Transverse colon (tissue), 4 donors: Measurements from ENCODE around the gene GPR61. TPM values are rescaled to one million over a fixed set of nuclear protein-coding genes. Genes with fewer than 3 reads are reported as not detected.

Experiments used
- DNase-seq: peaks from one replicate; pipeline ENCODE4 v3.0.0-alpha.2; 2019
- H3K27ac ChIP-seq, 4 donors: fragments of 200-600 bp; sonication (generic); 2 replicates each; pipeline ENCODE4 v1.5.1; 2016 to 2018; ENCODE audit warnings: inconsistent platforms in 4 of 4
- H3K27me3 ChIP-seq: fragments of 200-600 bp; sonication (generic); 2 replicates; pipeline ENCODE4 v1.5.1; 2017; ENCODE audit warnings: inconsistent platforms
- H3K36me3 ChIP-seq, 4 donors: fragments of 200-600 bp; sonication (generic); 2 replicates each; pipeline ENCODE4 v1.5.1; 2017 to 2019; ENCODE audit warnings: inconsistent platforms in 4 of 4
- H3K4me1 ChIP-seq, 4 donors: fragments of 200-600 bp; sonication (generic); 2 replicates each; pipeline ENCODE4 v1.5.1; 2017 to 2020; ENCODE audit warnings: inconsistent platforms in 4 of 4
- H3K4me3 ChIP-seq, 4 donors: fragments of 200-600 bp; sonication (generic); 1 replicate in 1 of 4; 2 replicates in 3 of 4; pipeline versions ENCODE4 v1.5.1 to v1.6.1; 2017 to 2019; ENCODE audit warnings: inconsistent platforms in 4 of 4
- H3K9me3 ChIP-seq, 2 donors: fragments of 200-600 bp; sonication (generic); 2 replicates each; pipeline ENCODE4 v1.5.1; 2017 to 2019; ENCODE audit warnings: inconsistent platforms in 2 of 2
- EP300 ChIP-seq: sonication (generic); formaldehyde crosslinking; IDR thresholded peaks from one replicate; pipeline ENCODE4 v1.6.1; 2017; ENCODE audit warnings: antibody characterized with exemption, low read depth
- POLR2A ChIP-seq: fragments of 450-650 bp; IDR thresholded peaks from one replicate; pipeline ENCODE4 v1.6.1; 2016; ENCODE audit warnings: antibody characterized with exemption, mild to moderate bottlenecking, moderate library complexity
- POLR2AphosphoS5 ChIP-seq, 3 donors: sonication (generic); formaldehyde crosslinking; IDR thresholded peaks; one replicate each; pipeline ENCODE4 v1.6.1; 2016; ENCODE audit warnings: antibody characterized with exemption in 3 of 3
- WGBS, 2 donors: methylation state at CpG; one replicate each; pipeline ENCODE4 v1.1.5; 2018; ENCODE audit warnings: low coverage in 1 of 2; 5-methylcytosine and 5-hydroxymethylcytosine counted together
- in situ Hi-C, 4 donors: fragments of 200-750 bp; cut with MboI; loops; one replicate each; pipeline versions ENCODE4 v1.15.0 to v1.15.1; 2017; ENCODE audit warnings: low sequenced_read_pairs in 3 of 4, low pct_ligation_motif_present in 1 of 4, low pct_unique_long_range_greater_than_20kb in 1 of 4
- intact Hi-C: fragments of 100-400 bp; cut with DNase I; formaldehyde crosslinking; loops from one replicate; pipeline ENCODE4 v1.15.1; 2023; ENCODE audit warnings: low total_unique reads
- total RNA-seq, 4 donors: library from RNA; depleted of rRNA; stranded (reverse); fragments of >200 nt; gene quantifications; one replicate each; pipeline ENCODE4 v1.1.0, GENCODE V29; 2016
- TF ChIP-seq, protein P1 (sequence below), 5 experiments: fragments of 200-600 bp in 3 of 5; fragments of 450-650 bp in 2 of 5; sonication (generic) in 3 of 5; IDR thresholded peaks; 1 replicate in 2 of 5; 2 replicates in 3 of 5; pipeline ENCODE4 v1.5.1; 2016 to 2017; ENCODE audit warnings: antibody characterized with exemption in 5 of 5, inconsistent platforms in 3 of 5, mild to moderate bottlenecking in 2 of 5, moderate library complexity in 1 of 5

The GPR61 gene
- total RNA-seq, 4 donors from 2014 or later = not detected

DNA sequence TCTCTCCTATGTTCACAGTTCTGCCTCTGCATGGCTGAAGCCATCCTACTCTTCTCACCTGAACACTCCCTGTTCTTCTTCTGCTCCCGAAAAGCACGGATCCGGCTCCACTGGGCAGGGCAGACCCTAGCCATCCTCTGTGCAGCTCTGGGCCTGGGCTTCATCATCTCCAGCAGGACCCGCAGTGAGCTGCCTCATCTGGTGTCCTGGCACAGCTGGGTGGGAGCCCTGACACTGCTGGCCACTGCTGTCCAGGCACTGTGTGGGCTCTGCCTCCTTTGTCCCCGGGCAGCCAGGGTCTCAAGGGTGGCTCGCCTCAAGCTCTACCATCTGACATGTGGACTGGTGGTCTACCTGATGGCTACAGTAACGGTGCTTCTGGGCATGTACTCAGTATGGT lies 43.9 kb upstream of the GPR61 start:
- intact Hi-C loops = no loop called here
- Histone ChIP-seq H3K27ac (no peak overlapping the region), H3K4me1 (peaks cover 22 to 36% (median 29%) of the 10 kb centered on the region in 4 donors), H3K27me3 (no peaks in the 10 kb centered on the region), H3K36me3 (no peaks in the 10 kb centered on the region), H3K9me3 (no peaks in the 10 kb centered on the region), H3K4me3 (no peak overlapping the region)
- DNase-seq = no peak
- TF ChIP-seq, protein P1, sequence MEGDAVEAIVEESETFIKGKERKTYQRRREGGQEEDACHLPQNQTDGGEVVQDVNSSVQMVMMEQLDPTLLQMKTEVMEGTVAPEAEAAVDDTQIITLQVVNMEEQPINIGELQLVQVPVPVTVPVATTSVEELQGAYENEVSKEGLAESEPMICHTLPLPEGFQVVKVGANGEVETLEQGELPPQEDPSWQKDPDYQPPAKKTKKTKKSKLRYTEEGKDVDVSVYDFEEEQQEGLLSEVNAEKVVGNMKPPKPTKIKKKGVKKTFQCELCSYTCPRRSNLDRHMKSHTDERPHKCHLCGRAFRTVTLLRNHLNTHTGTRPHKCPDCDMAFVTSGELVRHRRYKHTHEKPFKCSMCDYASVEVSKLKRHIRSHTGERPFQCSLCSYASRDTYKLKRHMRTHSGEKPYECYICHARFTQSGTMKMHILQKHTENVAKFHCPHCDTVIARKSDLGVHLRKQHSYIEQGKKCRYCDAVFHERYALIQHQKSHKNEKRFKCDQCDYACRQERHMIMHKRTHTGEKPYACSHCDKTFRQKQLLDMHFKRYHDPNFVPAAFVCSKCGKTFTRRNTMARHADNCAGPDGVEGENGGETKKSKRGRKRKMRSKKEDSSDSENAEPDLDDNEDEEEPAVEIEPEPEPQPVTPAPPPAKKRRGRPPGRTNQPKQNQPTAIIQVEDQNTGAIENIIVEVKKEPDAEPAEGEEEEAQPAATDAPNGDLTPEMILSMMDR (IDR thresholded peaks at IDR 0.05) = no peak
- TF ChIP-seq POLR2AphosphoS5 (IDR thresholded peaks at IDR 0.05) (no peak), EP300 (no peak), POLR2A (no peak)
- WGBS, 2 donors = 95% methylated on average over 7 of the region's 7 CpGs; no CpG with 5 or more reads in 1 of the 2 donors
- in situ Hi-C loops = loop anchor here in 2 of 4 donors (5.0 kb wide), 1 partner anchor 37 kb away; no protein-coding TSS in a partner anchor

DNA sequence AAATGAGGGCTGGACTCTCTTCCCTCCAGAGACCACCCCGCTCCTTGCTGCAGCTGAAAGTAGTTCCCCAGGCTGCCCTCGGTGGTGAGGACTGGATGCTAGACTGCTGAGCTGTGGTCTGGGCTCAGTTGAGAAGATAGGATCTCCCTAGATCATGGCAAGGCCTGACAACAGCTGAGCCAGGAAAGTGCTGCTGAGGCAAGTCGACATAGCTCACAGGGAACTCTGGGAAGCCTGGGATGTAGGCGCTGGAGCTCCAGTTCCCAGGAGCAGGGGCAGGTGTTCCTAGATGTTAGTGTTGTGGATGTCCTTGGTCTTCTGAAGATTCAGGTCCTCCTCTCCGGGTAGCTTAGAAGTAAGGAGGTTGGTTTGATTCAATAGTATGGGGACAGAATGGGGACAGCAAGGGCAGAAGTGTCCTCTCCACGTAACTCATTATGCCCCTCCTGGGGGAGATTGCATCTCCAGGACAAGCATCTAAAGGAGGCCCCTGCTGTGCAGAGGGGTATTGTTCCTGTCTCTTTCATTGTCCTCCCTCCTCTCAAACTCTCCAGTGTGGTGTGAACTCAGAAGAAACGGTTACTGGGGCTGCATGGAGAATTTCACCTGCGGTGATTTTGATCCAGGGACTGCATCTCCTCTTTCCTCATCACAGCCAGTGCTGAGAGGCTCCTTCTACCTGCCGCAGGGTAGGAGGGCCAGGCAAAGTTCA lies 42.1 kb upstream of the GPR61 start:
- WGBS, 2 donors = 60 to 62% methylated on average over 3 to 9 of the region's 9 CpGs
- intact Hi-C loops = loop anchor here (2.0 kb wide), 1 partner anchor 33 kb away; no protein-coding TSS in a partner anchor
- Histone ChIP-seq H3K4me3 (no peak overlapping the region), H3K36me3 (no peaks in the 10 kb centered on the region), H3K27me3 (no peaks in the 10 kb centered on the region), H3K4me1 (peaks cover 21 to 46% (median 36%) of the 10 kb centered on the region in 4 donors), H3K27ac (no peak overlapping the region), H3K9me3 (no peaks in the 10 kb centered on the region)
- in situ Hi-C loops = loop anchor here in 2 of 4 donors (5.0 kb wide), 1 partner anchor 35 kb away; no protein-coding TSS in a partner anchor
- no peak for TF ChIP-seq EP300
- TF ChIP-seq, protein P1 (IDR thresholded peaks at IDR 0.05) = no peak
- no peak for TF ChIP-seq POLR2A
- TF ChIP-seq POLR2AphosphoS5 (IDR thresholded peaks at IDR 0.05) = no peak
- DNase-seq = no peak

DNA sequence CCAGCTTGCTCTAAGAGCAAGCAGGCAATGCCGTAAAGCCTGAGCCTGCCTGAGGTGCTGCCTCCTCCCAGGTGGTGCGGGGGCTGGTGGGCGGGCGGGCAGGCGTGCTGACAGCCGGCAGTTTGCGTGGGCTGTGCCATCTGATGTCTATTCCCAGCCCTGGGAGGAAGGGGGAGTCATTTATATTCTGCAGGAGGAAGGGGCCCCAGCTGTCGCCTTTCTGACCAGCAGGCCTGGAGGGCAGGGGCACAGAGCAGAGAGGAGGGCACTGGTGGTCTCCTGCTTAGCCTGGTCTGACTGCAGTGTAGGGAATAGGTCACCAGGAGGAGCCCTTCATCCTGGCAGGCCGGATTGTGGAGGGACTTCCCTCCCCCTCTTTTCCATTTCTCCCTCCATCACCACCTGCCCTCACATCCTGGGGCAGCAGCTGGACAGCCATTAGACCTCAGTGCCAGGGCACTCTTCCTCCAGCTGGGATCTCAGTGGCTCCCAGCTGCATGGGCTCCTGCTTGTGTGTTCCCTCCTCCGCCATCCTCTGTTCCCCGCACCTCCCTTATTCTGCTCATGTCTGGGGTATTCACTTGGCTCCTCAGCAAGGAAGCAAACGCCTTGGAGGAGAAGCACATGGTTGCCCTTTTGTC lies 41.4 kb upstream of the GPR61 start:
- intact Hi-C loops = loop anchor here (2.0 kb wide), 1 partner anchor 33 kb away; no protein-coding TSS in a partner anchor
- WGBS, 2 donors = 67 to 77% methylated on average over 1 to 8 of the region's 12 CpGs

DNA sequence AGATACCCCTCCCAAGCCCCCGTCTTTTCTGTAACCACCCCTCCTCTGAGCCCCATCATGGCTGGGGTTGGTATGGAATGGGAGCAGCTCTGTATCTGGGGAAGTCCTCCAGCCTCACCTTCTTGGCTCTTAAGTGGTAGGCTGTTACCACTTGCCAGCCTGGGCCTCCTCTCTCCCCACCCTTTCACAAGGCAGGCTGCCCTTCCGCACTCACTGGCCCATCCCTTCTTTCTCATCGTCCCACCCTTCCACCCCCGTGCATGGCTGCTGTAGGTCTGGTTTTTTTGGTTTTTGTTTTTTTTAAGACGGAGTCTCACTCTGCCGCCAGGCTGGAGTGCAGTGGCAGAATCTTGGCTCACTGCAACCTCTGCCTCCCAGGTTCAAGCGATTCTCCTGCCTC lies 40.6 kb upstream of the GPR61 start:
- 76 to 78% methylated on average over 4 to 7 of the region's 7 CpGs for WGBS, 2 donors
- Histone ChIP-seq H3K36me3 (no peaks in the 10 kb centered on the region), H3K4me1 (peaks cover 22 to 51% (median 34%) of the 10 kb centered on the region in 4 donors), H3K4me3 (no peak overlapping the region), H3K27me3 (no peaks in the 10 kb centered on the region), H3K9me3 (no peaks in the 10 kb centered on the region), H3K27ac (peak overlapping the region; percentile 11 to 64 (median 56))
- intact Hi-C loops (loop anchor here (2.0 kb wide), 1 partner anchor 32 kb away; no protein-coding TSS in a partner anchor), in situ Hi-C loops (loop anchor here in 2 of 4 donors (5.0 kb wide), 1 partner anchor 33 kb away; no protein-coding TSS in a partner anchor)
- DNase-seq = no peak
- TF ChIP-seq EP300 (no peak), POLR2AphosphoS5 (IDR thresholded peaks at IDR 0.05) (no peak), POLR2A (no peak)
- TF ChIP-seq, protein P1 (IDR thresholded peaks at IDR 0.05) = no peak

More for the DNA sequence above, 41.4 kb upstream of the GPR61 start:
- Histone ChIP-seq H3K36me3 (no peaks in the 10 kb centered on the region), H3K27me3 (no peaks in the 10 kb centered on the region), H3K27ac (no peak overlapping the region), H3K4me3 (no peak overlapping the region), H3K9me3 (no peaks in the 10 kb centered on the region), H3K4me1 (peaks cover 20 to 46% (median 36%) of the 10 kb centered on the region in 4 donors)
- no peak for TF ChIP-seq POLR2AphosphoS5 (IDR thresholded peaks at IDR 0.05)
- TF ChIP-seq, protein P1 (IDR thresholded peaks at IDR 0.05) = peak; percentile 41 to 47 (median 43)
- in situ Hi-C loops = loop anchor here in 2 of 4 donors (5.0 kb wide), 1 partner anchor 34 kb away; no protein-coding TSS in a partner anchor
- no peak for DNase-seq
